ENCODE results near the gene GMNN. TPM values are rescaled to one million over a fixed set of nuclear protein-coding genes. Genes with fewer than 3 reads are reported as not detected.

The GMNN gene
- polyA plus RNA-seq, 2 donors: 10.4 to 18.8 TPM

- Histone ChIP-seq H3K4me1 (ENCODE audit: control insufficient read depth in 2 of 2, insufficient read depth in 2 of 2, low read length in 1 of 2) (no peaks in the 10 kb centered on the region), H3K27ac (ENCODE audit: low read depth in 2 of 2, low read length in 1 of 2) (no peak overlapping the region), H3K4me3 (ENCODE audit: low read depth in 1 of 2, low read length in 2 of 2) (no peak overlapping the region), H3K36me3 (ENCODE audit: control insufficient read depth in 2 of 2, insufficient read depth in 2 of 2, low read length in 1 of 2) (no peaks in the 10 kb centered on the region), H3K9me3 (ENCODE audit: control insufficient read depth in 2 of 2, insufficient read depth in 1 of 2, low read depth in 1 of 2, low read length in 1 of 2) (no peaks in the 10 kb centered on the region), H3K27me3 (ENCODE audit: control insufficient read depth in 1 of 2, insufficient read depth in 2 of 2, low read length in 2 of 2) (no peaks in the 10 kb centered on the region)
- WGBS, 2 donors: 76 to 81% methylated on average over 6 of the region's 6 CpGs
Observed at GRCh38 chr6:24797596-24798216, 23.0 kb downstream of the GMNN start.

- Histone ChIP-seq H3K4me1 (ENCODE audit: control insufficient read depth in 2 of 2, insufficient read depth in 2 of 2, low read length in 1 of 2) (no peaks in the 10 kb centered on the region), H3K4me3 (ENCODE audit: low read depth in 1 of 2, low read length in 2 of 2) (no peak within 1 kb of the TSS), H3K36me3 (ENCODE audit: control insufficient read depth in 2 of 2, insufficient read depth in 2 of 2, low read length in 1 of 2) (no peaks in the 10 kb centered on the region), H3K27me3 (ENCODE audit: control insufficient read depth in 1 of 2, insufficient read depth in 2 of 2, low read length in 2 of 2) (no peaks in the 10 kb centered on the region), H3K27ac (ENCODE audit: low read depth in 2 of 2, low read length in 1 of 2) (no peak within 1 kb of the TSS), H3K9me3 (ENCODE audit: control insufficient read depth in 2 of 2, insufficient read depth in 1 of 2, low read depth in 1 of 2, low read length in 1 of 2) (no peaks in the 10 kb centered on the region)
- 89 to 95% methylated on average over 13 of the region's 13 CpGs for WGBS, 2 donors
Observed at GRCh38 chr6:24798740-24799540, 24.2 kb downstream of the GMNN start, which contains the start of gene ARMH2. Gene ARMH2, minus strand, starts transcription at chr6:24798917. Its CDS starts 60 bp downstream, at chr6:24798857.

GRCh38 chr6:24799541-24799915, 24.8 kb downstream of the GMNN start:
- H3K27ac ChIP-seq (ENCODE audit: low read depth in 2 of 2, low read length in 1 of 2): no peak overlapping the region
- H3K36me3 ChIP-seq (ENCODE audit: control insufficient read depth in 2 of 2, insufficient read depth in 2 of 2, low read length in 1 of 2): no peaks in the 10 kb centered on the region
- no peak overlapping the region for H3K4me3 ChIP-seq (ENCODE audit: low read depth in 1 of 2, low read length in 2 of 2)
- H3K4me1 ChIP-seq (ENCODE audit: control insufficient read depth in 2 of 2, insufficient read depth in 2 of 2, low read length in 1 of 2): no peaks in the 10 kb centered on the region
- no peaks in the 10 kb centered on the region for H3K9me3 ChIP-seq (ENCODE audit: control insufficient read depth in 2 of 2, insufficient read depth in 1 of 2, low read depth in 1 of 2, low read length in 1 of 2)
- WGBS, 2 donors: 79 to 95% methylated on average over 1 of the region's 1 CpG
- no peaks in the 10 kb centered on the region for H3K27me3 ChIP-seq (ENCODE audit: control insufficient read depth in 1 of 2, insufficient read depth in 2 of 2, low read length in 2 of 2)

- 83 to 89% methylated on average over 8 of the region's 8 CpGs for WGBS, 2 donors
- H3K27ac ChIP-seq (ENCODE audit: low read depth in 2 of 2, low read length in 1 of 2): no peak overlapping the region
- no peaks in the 10 kb centered on the region for H3K27me3 ChIP-seq (ENCODE audit: control insufficient read depth in 1 of 2, insufficient read depth in 2 of 2, low read length in 2 of 2)
Observed at GRCh38 chr6:24802271-24803059, 27.7 kb downstream of the GMNN start.

GRCh38 chr6:24807584-24807983, 32.8 kb downstream of the GMNN start:
- no peaks in the 10 kb centered on the region for H3K4me1 ChIP-seq (ENCODE audit: control insufficient read depth in 2 of 2, insufficient read depth in 2 of 2, low read length in 1 of 2)
- 95 to 96% methylated on average over 3 of the region's 3 CpGs for WGBS, 2 donors
- no peaks in the 10 kb centered on the region for H3K36me3 ChIP-seq (ENCODE audit: control insufficient read depth in 2 of 2, insufficient read depth in 2 of 2, low read length in 1 of 2)
- H3K4me3 ChIP-seq (ENCODE audit: low read depth in 1 of 2, low read length in 2 of 2): no peak overlapping the region
- H3K27me3 ChIP-seq (ENCODE audit: control insufficient read depth in 1 of 2, insufficient read depth in 2 of 2, low read length in 2 of 2): no peaks in the 10 kb centered on the region
- H3K9me3 ChIP-seq (ENCODE audit: control insufficient read depth in 2 of 2, insufficient read depth in 1 of 2, low read depth in 1 of 2, low read length in 1 of 2): no peaks in the 10 kb centered on the region
- H3K27ac ChIP-seq (ENCODE audit: low read depth in 2 of 2, low read length in 1 of 2): no peak overlapping the region

More at GRCh38 chr6:24802271-24803059, 27.7 kb downstream of the GMNN start:
- Histone ChIP-seq H3K4me1 (ENCODE audit: control insufficient read depth in 2 of 2, insufficient read depth in 2 of 2, low read length in 1 of 2) (no peaks in the 10 kb centered on the region), H3K9me3 (ENCODE audit: control insufficient read depth in 2 of 2, insufficient read depth in 1 of 2, low read depth in 1 of 2, low read length in 1 of 2) (no peaks in the 10 kb centered on the region), H3K36me3 (ENCODE audit: control insufficient read depth in 2 of 2, insufficient read depth in 2 of 2, low read length in 1 of 2) (no peaks in the 10 kb centered on the region), H3K4me3 (ENCODE audit: low read depth in 1 of 2, low read length in 2 of 2) (no peak overlapping the region)

GRCh38 chr6:24809728-24810127, 35.0 kb downstream of the GMNN start:
- Histone ChIP-seq H3K4me1 (ENCODE audit: control insufficient read depth in 2 of 2, insufficient read depth in 2 of 2, low read length in 1 of 2) (no peaks in the 10 kb centered on the region), H3K4me3 (ENCODE audit: low read depth in 1 of 2, low read length in 2 of 2) (no peak overlapping the region), H3K27me3 (ENCODE audit: control insufficient read depth in 1 of 2, insufficient read depth in 2 of 2, low read length in 2 of 2) (no peaks in the 10 kb centered on the region), H3K36me3 (ENCODE audit: control insufficient read depth in 2 of 2, insufficient read depth in 2 of 2, low read length in 1 of 2) (no peaks in the 10 kb centered on the region), H3K9me3 (ENCODE audit: control insufficient read depth in 2 of 2, insufficient read depth in 1 of 2, low read depth in 1 of 2, low read length in 1 of 2) (no peaks in the 10 kb centered on the region), H3K27ac (ENCODE audit: low read depth in 2 of 2, low read length in 1 of 2) (no peak overlapping the region)
- 84 to 91% methylated on average over 3 of the region's 3 CpGs for WGBS, 2 donors

- Histone ChIP-seq H3K4me1 (ENCODE audit: control insufficient read depth in 2 of 2, insufficient read depth in 2 of 2, low read length in 1 of 2) (no peaks in the 10 kb centered on the region), H3K4me3 (ENCODE audit: low read depth in 1 of 2, low read length in 2 of 2) (no peak overlapping the region), H3K27ac (ENCODE audit: low read depth in 2 of 2, low read length in 1 of 2) (no peak overlapping the region), H3K9me3 (ENCODE audit: control insufficient read depth in 2 of 2, insufficient read depth in 1 of 2, low read depth in 1 of 2, low read length in 1 of 2) (no peaks in the 10 kb centered on the region), H3K27me3 (ENCODE audit: control insufficient read depth in 1 of 2, insufficient read depth in 2 of 2, low read length in 2 of 2) (no peaks in the 10 kb centered on the region), H3K36me3 (ENCODE audit: control insufficient read depth in 2 of 2, insufficient read depth in 2 of 2, low read length in 1 of 2) (no peaks in the 10 kb centered on the region)
- 89 to 91% methylated on average over 2 of the region's 2 CpGs for WGBS, 2 donors
Observed at GRCh38 chr6:24818346-24818745, 43.6 kb downstream of the GMNN start.

- H3K27ac ChIP-seq (ENCODE audit: low read depth in 2 of 2, low read length in 1 of 2): no peak overlapping the region
Observed at GRCh38 chr6:24821860-24822444, 47.2 kb downstream of the GMNN start.

GRCh38 chr6:24822696-24823095, 48.0 kb downstream of the GMNN start:
- Histone ChIP-seq H3K27ac (ENCODE audit: low read depth in 2 of 2, low read length in 1 of 2) (peak overlapping the region in 1 of 2 donors; percentile 41), H3K9me3 (ENCODE audit: control insufficient read depth in 2 of 2, insufficient read depth in 1 of 2, low read depth in 1 of 2, low read length in 1 of 2) (no peaks in the 10 kb centered on the region), H3K4me3 (ENCODE audit: low read depth in 1 of 2, low read length in 2 of 2) (no peak overlapping the region), H3K27me3 (ENCODE audit: control insufficient read depth in 1 of 2, insufficient read depth in 2 of 2, low read length in 2 of 2) (no peaks in the 10 kb centered on the region), H3K4me1 (ENCODE audit: control insufficient read depth in 2 of 2, insufficient read depth in 2 of 2, low read length in 1 of 2) (peaks cover 0 to 3% of the 10 kb centered on the region in 2 donors), H3K36me3 (ENCODE audit: control insufficient read depth in 2 of 2, insufficient read depth in 2 of 2, low read length in 1 of 2) (no peaks in the 10 kb centered on the region)
- WGBS, 2 donors: 55 to 65% methylated on average over 6 of the region's 6 CpGs

More at GRCh38 chr6:24821860-24822444, 47.2 kb downstream of the GMNN start:
- WGBS, 2 donors: 88 to 93% methylated on average over 3 of the region's 3 CpGs
- H3K4me1 ChIP-seq (ENCODE audit: control insufficient read depth in 2 of 2, insufficient read depth in 2 of 2, low read length in 1 of 2): no peaks in the 10 kb centered on the region
- H3K36me3 ChIP-seq (ENCODE audit: control insufficient read depth in 2 of 2, insufficient read depth in 2 of 2, low read length in 1 of 2): no peaks in the 10 kb centered on the region
- no peaks in the 10 kb centered on the region for H3K9me3 ChIP-seq (ENCODE audit: control insufficient read depth in 2 of 2, insufficient read depth in 1 of 2, low read depth in 1 of 2, low read length in 1 of 2)
- H3K27me3 ChIP-seq (ENCODE audit: control insufficient read depth in 1 of 2, insufficient read depth in 2 of 2, low read length in 2 of 2): no peaks in the 10 kb centered on the region
- no peak overlapping the region for H3K4me3 ChIP-seq (ENCODE audit: low read depth in 1 of 2, low read length in 2 of 2)

All from esophagus (tissue), 2 donors.